Measurements from ENCODE around the gene CAMTA1. TPM values are rescaled to one million over a fixed set of nuclear protein-coding genes. Genes with fewer than 3 reads are reported as not detected.

CAMTA1 gene
- polyA plus RNA-seq, 1 experiment, result 64.9 TPM

DNA sequence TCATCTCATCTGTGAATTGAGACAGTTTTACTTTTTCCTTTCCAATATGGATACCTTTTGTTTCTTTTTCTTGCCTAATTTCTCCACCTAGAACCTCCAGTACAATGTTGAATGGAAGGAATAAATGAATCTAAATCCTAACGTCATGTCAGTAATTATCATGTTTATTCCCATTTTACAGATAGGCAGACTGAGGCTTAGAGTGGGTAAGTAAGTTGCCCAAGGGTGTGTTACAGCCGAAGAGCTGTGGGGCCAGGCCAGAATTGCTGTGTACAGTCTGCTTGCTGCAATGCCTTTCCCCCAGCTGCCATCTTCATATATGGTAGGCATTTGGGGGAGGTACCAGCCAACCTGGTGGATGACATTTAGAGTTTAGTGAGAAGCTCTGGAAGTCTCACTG lies 162.7 kb downstream of the CAMTA1 start:
- ChIA-PET POLR2A (no interaction called here), CTCF (no interaction called here)
- Histone ChIP-seq H3K4me3 (ENCODE audit: low read depth, low read length) (no peak overlapping the region), H3K27ac (ENCODE audit: low read depth, low read length) (no peak overlapping the region), H3K27me3 (ENCODE audit: control insufficient read depth, insufficient read depth, low read length) (no peaks in the 10 kb centered on the region), H3K9me3 (ENCODE audit: control insufficient read depth, insufficient read depth, low read length) (no peaks in the 10 kb centered on the region)
- DNase-seq (ENCODE audit: low read depth, low spot score), result no peak
- TF ChIP-seq, protein P1, sequence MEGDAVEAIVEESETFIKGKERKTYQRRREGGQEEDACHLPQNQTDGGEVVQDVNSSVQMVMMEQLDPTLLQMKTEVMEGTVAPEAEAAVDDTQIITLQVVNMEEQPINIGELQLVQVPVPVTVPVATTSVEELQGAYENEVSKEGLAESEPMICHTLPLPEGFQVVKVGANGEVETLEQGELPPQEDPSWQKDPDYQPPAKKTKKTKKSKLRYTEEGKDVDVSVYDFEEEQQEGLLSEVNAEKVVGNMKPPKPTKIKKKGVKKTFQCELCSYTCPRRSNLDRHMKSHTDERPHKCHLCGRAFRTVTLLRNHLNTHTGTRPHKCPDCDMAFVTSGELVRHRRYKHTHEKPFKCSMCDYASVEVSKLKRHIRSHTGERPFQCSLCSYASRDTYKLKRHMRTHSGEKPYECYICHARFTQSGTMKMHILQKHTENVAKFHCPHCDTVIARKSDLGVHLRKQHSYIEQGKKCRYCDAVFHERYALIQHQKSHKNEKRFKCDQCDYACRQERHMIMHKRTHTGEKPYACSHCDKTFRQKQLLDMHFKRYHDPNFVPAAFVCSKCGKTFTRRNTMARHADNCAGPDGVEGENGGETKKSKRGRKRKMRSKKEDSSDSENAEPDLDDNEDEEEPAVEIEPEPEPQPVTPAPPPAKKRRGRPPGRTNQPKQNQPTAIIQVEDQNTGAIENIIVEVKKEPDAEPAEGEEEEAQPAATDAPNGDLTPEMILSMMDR (IDR thresholded peaks at IDR 0.05; ENCODE audit: low read depth, low read length), result no peak

DNA sequence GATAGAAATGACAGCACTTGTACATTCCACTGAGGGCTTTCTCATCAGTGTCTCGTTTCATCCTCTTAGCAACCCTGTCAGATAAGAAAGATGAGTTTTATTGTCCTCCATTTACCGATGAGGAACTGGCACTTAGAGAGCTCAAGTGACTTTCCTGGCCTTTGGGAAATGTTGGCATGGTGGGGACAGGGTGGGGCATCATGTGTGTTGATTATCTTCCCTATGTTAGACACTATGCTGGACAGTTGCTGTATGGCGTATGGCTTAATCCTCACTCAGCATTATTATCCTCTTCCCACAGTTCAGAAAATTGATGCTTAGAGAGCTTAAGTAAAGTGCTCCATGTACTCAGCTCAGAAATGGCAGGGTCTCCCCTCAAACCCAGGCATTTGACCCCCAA lies 163.2 kb downstream of the CAMTA1 start:
- H3K4me3 ChIP-seq (ENCODE audit: low read depth, low read length), result no peak overlapping the region
- no peak for DNase-seq (ENCODE audit: low read depth, low spot score)
- CTCF ChIA-PET, result no interaction called here
- no peaks in the 10 kb centered on the region; the same call in 1 of the 2 replicates for H3K9me3 ChIP-seq (ENCODE audit: control insufficient read depth, insufficient read depth, low read length)
- TF ChIP-seq, protein P1 (IDR thresholded peaks at IDR 0.05; ENCODE audit: low read depth, low read length), result no peak
- POLR2A ChIA-PET, result no interaction called here
- no peak overlapping the region for H3K27ac ChIP-seq (ENCODE audit: low read depth, low read length)
- H3K27me3 ChIP-seq (ENCODE audit: control insufficient read depth, insufficient read depth, low read length), result no peaks in the 10 kb centered on the region

DNA sequence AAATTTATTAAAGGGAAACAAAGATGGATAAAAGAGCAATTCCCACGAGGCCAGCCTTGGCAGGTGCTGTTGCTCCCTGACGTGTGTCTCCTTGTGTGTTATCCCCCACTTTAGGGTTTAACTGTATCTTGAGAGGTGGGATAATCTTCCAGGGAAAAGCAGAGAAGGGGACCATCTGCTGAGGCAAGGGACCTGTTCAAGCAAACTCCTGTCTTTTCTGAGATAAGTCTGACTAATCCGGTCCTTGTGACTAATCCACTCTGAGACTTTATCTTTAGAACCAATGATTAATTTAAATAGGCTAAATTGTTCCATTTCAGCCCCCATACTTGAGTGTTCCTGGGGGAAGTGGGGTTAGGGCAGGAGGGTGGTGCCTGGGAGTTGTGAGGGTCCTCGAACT lies 163.6 kb downstream of the CAMTA1 start:
- ChIA-PET POLR2A (no interaction called here), CTCF (no interaction called here)
- H3K9me3 ChIP-seq (ENCODE audit: control insufficient read depth, insufficient read depth, low read length), result no peaks in the 10 kb centered on the region; the same call in 1 of the 2 replicates
- TF ChIP-seq, protein P1 (IDR thresholded peaks at IDR 0.05; ENCODE audit: low read depth, low read length), result no peak
- no peaks in the 10 kb centered on the region for H3K27me3 ChIP-seq (ENCODE audit: control insufficient read depth, insufficient read depth, low read length)
- no peak overlapping the region for H3K27ac ChIP-seq (ENCODE audit: low read depth, low read length)
- H3K4me3 ChIP-seq (ENCODE audit: low read depth, low read length), result no peak overlapping the region
- no peak for DNase-seq (ENCODE audit: low read depth, low spot score)

DNA sequence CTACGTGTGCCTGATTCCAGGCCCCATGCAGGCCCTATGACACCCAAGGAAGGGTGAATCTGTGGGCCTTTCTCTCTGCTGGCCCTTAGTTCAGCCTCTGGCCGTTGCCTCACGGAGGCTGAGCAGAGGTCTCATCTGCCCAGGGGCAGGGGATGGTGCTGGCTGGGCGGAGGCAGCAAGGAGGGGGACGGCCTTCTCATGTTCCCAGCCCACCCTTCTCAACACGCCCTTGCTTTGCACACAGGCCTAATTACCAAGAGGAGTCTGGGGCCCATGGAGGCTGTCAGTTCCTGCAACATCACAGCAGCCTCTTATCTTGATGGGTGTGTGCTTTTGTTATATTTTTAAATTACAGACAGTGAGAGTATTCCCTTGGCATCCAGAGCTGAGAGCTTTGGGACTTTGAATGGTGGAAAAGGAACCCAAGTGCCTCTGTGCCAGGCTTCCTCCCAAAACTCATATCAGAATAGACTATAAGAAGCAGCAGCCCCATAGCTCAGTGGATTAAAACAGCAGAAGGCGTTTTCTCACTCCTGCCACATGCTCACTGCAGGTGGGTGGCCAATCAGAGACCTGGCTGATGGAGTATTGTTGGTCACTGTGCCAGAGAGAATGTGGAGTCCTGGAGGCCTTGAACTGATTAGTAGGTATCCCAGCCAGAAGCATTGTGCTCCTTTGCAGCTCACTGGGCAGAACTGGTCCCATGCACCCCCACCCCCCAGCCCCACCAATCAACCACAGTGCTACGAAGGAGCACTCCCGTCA lies 164.9 kb downstream of the CAMTA1 start:
- H3K27ac ChIP-seq (ENCODE audit: low read depth, low read length), result no peak overlapping the region
- TF ChIP-seq, protein P1 (IDR thresholded peaks at IDR 0.05; ENCODE audit: low read depth, low read length), result no peak
- no peak for DNase-seq (ENCODE audit: low read depth, low spot score)
- ChIA-PET CTCF (no interaction called here), POLR2A (no interaction called here)
- H3K27me3 ChIP-seq (ENCODE audit: control insufficient read depth, insufficient read depth, low read length), result peaks cover 2% of the 10 kb centered on the region
- no peaks in the 10 kb centered on the region; the same call in 1 of the 2 replicates for H3K9me3 ChIP-seq (ENCODE audit: control insufficient read depth, insufficient read depth, low read length)
- H3K4me3 ChIP-seq (ENCODE audit: low read depth, low read length), result no peak overlapping the region

DNA sequence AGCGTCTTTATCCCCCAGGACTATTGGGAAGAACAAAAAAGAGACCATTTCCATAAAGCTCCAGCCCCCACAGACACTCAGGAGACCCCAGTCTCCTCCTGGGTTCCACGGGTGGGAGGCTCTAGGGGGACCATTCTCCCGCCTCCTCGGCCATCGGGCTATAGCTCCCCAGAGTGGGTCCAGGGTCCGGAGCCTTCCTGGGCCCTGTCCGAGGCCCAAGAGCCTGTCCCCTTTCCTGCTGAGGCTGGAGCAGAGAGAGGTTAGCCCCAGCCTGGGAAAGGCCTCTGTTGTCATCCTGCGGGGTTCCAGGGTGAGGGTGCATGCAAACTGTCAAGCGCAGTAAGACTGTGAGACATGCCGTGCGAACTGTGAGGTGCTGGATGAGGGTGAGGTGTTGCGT lies 166.3 kb downstream of the CAMTA1 start:
- POLR2A ChIA-PET, result no interaction called here
- TF ChIP-seq, protein P1 (IDR thresholded peaks at IDR 0.05; ENCODE audit: low read depth, low read length), result no peak
- CTCF ChIA-PET, result no interaction called here

More for the DNA sequence above, 166.3 kb downstream of the CAMTA1 start:
- Histone ChIP-seq H3K9me3 (ENCODE audit: control insufficient read depth, insufficient read depth, low read length) (no peaks in the 10 kb centered on the region; the same call in 1 of the 2 replicates), H3K27me3 (ENCODE audit: control insufficient read depth, insufficient read depth, low read length) (peaks cover 9% of the 10 kb centered on the region), H3K4me3 (ENCODE audit: low read depth, low read length) (no peak overlapping the region), H3K27ac (ENCODE audit: low read depth, low read length) (no peak overlapping the region)
- no peak for DNase-seq (ENCODE audit: low read depth, low spot score)
